CD4-positive, alpha-beta T cell treated with Interleukin-4 for 4 hours (primary cell): ENCODE data around the gene ENTPD7.
"Not testable (repeated sequence)": the region's sequence is repeated elsewhere in the genome, so short reads cannot be mapped to it uniquely, and the experiment has no call there.

Experiments used
- DNase-seq: peaks from one replicate; pipeline ENCODE4 v3.0.0-alpha.2; 2020

The ENTPD7 gene

DNA sequence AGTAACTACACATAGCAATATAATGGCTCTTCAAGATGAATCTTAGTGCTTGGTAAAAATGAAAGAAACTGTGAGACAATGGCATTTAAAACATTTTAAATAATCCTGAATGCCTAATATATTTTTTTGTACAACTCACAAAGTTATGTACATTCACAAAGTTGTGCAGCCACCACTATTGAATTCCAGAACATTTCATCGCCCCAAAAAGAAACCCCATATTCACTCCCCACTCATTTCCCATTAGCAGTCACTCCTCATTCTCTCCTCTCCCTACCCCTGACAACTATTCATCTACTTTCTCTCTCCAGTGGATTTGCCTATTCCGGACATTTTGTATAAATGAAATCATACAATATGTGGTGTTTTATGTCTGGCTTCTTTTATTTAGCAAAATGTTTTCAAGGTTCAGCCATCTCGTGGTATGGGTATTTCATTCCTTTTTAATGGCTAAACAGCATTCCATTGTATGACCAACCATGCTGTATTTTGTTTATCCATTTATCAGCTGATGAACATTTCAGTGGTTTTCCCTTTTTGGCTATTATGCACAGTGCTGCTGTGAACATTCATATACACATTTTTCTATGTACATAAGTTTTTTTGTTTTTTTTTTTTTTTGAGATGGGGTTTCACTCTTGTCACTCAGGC is 34.7 kb downstream of the ENTPD7 start:
- no peak for DNase-seq

DNA sequence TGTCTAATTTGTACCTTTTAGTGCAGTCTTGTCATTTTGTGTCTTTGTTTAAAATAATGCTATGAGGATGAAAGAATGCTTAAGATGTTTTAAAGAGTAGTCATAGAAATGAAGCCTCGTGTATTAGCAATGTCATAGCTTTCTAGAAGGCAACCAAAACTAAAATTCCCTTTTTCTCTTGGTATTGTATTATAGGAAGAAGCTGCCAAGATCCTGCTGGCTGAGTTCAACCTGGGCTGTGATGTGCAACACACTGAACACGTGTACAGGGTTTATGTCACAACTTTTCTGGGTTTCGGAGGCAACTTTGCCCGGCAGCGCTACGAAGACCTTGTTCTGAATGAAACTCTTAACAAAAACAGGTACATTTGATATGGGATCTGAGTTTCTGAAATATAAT is 36.5 kb downstream of the ENTPD7 start:
- no peak for DNase-seq

DNA sequence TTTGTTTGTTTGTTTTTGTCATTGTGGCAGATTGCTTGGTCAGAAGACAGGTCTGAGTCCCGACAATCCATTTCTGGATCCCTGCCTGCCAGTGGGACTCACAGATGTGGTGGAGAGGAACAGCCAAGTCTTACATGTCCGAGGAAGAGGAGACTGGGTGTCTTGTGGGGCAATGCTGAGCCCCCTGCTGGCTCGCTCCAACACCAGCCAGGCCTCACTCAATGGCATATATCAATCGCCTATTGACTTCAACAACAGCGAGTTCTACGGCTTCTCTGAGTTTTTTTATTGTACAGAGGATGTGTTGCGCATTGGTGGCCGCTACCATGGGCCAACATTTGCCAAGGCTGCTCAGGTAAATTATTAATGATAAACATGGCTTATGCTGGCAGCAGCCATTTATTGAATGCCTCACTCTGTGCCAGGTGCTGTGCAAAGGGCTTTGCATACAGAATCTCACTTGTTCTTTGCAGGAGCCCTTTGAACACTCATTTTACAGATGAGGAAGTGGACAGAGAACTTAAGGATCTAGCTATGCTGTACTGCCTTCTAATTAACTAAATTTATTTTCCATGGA is 39.3 kb downstream of the ENTPD7 start:
- DNase-seq: no peak

DNA sequence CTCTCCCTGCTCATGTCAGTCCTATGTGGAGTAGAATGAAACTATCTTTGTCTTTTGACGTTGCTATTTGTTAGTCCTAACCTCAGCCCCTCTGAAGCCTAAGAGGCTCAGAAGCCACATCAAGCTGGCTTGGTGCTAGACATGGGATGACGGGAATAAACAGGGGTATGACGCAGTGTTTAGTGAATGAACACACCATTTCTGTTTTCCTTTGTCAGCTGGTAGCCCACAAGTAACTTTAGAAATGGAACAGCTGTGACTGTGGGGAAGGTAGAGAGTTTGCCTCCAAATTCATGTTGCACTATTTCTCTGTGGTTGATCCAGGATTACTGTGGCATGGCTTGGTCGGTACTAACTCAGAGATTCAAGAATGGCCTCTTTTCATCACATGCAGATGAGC is 41.3 kb downstream of the ENTPD7 start:
- DNase-seq: no peak

DNA sequence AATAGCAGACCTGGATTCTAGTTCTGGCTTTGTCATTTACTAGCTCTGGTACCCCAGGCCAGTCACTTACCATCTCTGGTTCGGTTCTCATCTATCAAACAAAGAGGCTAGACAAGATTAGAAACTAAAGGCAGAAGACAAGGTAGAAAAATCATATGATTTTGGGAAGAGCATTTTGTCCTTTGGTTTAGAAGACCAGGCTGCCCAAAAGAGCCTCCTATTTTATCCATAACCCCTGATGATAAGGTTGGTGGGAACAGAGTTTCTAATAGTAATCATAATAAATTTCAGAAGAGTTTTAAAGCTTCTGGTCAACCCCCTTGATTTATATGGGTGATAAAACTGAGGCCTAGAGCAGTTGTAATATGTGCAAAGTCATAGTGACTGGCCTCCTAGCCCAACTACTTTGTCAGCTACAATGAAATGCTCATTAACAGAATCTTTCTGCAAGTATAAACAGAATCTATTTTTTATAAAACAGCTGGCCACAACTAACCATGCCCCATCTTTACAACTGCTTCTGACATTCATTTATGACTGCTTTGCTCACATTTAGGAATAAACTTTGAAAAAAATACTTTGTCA is 49.2 kb downstream of the ENTPD7 start:
- no peak for DNase-seq

DNA sequence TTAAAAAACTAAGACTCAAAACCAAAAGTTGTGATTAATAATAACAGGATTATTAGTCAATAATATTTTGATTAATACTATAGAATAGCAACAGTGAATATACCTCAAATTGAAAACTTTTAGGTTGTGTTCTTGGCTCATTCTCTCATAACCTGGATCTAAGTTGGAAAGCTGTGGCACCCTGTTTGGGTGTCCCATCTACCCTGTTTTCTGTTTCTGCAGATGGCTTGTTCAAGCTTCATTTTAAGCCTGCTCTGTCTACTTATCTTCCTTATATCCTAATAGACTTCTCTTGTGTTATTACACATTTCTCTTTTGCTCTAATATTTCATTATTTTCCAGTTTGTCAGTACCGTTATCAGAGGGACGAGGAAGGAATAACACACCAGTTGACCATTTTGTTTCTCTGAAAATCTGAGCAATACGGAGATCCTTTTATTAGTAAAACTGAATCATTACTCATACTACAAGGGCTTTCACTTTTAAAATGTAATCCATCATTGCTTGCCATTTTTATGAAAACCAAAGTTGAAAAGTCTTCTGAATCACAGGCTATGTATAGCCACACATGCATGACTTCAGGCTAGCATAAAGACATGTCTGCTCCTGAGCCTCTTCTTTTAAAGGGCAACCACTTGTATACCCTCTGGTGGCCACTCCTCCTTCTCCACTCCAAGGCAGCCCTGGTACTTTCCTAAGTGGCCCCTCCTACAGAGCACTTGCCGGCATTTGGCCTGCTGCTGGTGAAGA is 50.3 kb downstream of the ENTPD7 start:
- DNase-seq: no peak

DNA sequence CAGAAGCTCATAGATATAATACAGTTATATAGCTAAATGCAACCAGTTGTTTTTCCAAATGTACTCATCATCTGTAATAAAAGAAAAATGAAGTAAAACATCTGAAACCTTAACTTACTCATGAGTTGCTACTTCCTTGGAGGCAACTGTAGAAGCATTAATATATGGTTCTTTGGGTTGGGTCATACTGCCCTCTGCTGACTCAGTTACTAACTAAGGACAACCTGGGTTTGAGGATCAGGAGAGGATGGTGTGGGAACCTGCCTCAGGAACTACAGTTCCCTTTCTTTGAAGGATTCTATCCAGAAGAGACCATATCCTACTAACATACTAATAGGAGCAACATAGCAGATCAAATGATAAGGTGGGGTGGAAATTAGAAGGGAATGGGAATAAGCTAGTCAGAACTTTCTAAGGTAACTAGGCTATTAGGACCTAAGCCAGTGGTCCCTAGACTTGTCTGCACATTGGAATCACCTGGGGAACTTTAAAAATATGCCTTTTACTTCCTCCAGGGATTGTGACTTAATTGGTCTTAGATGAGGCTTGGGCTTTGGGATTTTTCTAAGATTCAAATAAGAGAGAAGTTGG is 51.9 kb downstream of the ENTPD7 start:
- DNase-seq: peak; percentile 24

DNA sequence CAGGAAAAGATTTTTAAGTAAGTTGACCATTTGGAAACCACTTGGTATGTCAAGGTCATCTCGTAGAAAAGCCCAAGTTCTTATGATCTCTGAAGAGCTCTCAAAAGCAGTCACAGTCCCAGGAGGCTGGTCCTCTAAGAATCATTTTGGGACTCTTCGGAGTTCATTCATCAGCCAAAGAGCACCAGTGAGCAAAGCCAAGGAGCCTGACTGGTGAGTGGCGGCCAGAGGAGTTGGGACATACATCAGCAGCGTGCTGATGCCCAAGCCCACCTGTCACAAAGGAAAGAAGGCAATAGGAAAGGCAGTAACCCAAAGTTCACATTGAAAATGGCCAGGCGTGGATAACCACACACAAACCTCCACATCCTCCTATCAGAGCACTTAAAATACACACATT is 55.1 kb downstream of the ENTPD7 start:
- DNase-seq: no peak

DNA sequence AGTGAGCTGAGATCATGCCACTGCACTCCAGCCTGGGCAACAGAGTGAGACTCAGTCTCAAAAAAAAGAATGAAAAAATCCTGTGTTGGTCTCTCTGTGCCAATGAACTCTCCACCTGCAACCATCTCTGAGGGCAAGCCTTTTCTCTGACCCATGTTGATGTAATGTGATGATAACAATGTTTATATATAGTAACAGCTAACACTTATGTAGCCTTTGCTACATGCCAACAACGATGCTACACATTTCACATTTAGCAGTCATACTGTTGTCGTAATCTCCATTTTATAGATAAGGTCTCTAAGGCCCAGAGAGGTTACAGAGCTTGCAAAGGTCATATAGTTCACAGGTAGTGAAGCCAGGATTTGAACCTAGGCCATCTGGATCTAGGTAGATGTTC is 61.1 kb downstream of the ENTPD7 start:
- DNase-seq: no peak

DNA sequence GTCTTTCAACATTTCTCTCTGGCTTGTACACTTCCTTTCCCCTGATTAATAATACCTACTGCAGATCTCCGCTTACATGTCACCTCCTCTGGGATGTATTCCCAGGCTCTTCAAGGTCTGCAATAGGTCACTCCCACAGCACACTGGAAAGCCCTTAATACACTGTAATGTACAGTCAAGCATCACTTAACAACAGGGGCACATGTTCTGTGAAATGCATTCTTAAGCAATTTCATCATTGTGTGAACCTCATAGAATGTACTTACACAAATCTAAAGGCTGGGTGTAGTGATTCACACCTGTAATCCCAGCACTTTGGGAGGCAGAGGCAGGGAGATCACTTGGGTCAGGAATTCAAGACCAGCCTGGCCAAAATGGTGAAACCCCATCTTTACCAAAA is 70.7 kb downstream of the ENTPD7 start:
- DNase-seq: no peak

DNA sequence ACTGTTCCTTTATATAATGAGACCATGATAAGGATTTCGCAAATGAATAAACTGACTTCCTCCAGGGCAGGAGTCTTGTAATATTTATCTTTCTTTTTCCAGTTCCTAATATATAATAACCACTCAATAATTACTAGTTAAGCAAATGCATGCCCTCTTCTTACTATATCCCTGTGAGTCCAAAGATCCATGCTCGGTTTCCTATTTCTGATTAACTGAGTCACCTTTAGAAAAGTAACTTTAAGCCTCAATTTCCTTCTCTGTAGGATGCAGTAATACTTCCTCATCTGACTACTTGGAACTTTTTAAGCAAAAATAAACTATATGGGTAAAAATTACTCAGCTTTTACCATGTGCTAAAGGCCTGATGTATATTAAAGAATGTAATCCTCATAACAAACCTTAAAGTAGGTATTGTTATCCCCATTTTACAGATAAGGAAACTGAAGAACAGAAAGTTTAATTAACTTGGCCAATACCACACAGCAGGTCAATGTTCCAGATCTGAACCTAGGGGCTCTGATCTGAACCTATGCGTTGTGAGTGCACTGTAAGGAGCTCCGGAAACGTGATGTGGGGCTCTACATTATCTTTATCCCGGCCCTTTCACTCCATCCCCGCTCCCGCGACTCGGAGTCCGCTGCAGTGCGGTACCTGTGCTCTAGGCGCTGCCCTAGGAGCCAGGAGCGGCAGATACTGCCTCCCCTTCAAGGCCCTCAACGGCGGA is 72.2 kb downstream of the ENTPD7 start:
- no peak for DNase-seq

DNA sequence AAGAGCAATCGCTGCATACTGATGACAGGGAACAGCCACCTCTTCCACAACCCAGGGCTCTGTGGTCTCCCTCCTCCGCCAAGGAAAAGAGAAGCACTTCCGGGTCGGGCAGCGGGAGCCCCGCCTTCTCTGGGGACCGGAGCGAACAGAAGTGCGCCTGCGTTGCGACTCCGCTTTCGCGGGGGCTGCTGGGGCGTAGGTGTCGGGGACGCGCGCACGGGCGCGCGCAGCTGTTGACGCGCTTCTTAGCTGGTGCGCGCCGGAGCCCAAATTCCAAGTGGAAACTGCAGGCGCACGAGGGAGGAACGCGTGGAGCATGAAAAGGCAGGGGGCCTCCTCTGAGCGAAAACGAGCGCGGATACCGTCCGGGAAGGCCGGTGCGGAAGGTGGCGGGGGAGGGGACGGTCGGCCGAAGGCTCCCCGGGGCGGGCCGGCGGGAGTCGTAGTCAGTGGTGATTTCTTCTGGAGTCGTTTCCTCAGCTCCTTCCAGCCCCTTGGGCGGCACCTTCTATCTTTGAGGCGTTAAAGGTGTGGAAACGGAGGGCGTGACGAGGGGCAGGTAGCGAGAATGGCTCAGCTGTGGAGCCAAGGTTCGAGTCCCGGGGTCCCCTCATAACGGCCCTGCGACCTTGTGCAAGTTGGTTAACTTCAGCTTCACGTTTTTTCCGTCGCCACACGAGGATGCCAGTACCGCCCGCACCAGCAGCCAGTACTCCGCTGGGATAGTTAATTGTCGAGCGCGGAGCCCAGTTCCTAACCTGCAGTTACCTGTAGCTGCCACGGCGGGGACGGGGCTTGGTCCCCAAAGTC is 72.9 kb downstream of the ENTPD7 start, which contains the start of the genes COX15 and CUTC:
COX15 (minus strand) TSS at position 95 of the 810 bp plus-strand sequence; CDS start at position 17, 78 bp downstream.
CUTC (plus strand) TSS at position 202 of the 810 bp plus-strand sequence; CDS start at position 317, 115 bp downstream.
- peak; percentile 94 for DNase-seq

DNA sequence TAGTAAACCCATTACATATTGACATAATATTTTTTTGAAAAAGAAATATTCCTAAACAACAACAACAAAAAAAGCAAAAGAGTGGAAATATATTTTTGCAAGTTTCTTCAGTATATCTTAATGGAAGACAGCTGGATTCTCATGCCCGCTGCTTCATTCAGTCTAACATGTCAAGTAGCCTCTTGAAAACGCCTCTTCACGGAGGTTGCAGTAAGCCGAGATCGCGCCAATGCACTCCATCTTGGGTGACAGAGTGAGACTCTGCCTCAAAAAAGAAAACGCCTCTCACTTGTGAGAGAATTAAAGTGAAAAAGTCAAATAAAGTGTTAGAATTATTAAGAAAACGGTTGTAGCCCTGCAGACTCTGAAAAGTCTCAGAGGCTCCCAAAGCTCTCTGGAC is 74.1 kb downstream of the ENTPD7 start:
- no peak for DNase-seq

DNA sequence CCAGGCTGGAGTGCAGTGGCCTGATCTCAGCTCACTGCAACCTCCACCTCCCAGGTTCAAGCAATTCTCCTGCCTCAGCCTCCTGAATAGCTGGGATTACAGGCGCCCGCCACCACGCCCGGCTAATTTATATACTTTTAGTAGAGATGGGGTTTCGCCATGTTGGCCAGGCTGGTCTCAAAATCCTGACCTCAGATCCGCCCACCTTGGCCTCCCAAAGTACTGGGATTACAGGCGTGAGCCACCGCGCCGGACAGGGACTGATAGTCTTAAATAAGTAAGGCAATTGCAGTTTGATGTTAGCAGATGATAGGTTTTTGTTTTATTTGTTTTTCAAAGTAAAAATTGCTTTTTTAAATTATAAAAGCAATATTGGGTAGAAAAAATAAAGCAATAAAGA is 74.8 kb downstream of the ENTPD7 start:
- DNase-seq: not testable (repeated sequence)

DNA sequence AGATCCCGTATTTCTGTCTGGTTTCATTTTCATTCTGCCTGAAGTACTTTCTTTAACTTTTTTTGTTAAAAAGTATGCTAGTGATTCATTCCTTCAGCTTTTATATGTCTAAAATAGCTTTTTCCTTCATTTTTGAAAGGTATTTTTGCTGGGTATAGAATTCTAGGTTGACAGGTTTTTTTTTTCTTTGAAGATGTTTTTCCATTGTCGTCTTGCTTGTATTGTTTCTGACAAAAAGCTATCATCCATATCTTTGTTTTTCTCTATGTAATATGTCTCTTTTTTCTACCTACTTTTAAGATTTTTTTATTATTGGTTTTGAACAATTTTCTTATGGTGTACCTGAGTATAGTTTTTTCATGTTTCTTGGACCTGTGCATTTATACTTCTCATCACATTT is 81.0 kb downstream of the ENTPD7 start:
- DNase-seq: no peak

DNA sequence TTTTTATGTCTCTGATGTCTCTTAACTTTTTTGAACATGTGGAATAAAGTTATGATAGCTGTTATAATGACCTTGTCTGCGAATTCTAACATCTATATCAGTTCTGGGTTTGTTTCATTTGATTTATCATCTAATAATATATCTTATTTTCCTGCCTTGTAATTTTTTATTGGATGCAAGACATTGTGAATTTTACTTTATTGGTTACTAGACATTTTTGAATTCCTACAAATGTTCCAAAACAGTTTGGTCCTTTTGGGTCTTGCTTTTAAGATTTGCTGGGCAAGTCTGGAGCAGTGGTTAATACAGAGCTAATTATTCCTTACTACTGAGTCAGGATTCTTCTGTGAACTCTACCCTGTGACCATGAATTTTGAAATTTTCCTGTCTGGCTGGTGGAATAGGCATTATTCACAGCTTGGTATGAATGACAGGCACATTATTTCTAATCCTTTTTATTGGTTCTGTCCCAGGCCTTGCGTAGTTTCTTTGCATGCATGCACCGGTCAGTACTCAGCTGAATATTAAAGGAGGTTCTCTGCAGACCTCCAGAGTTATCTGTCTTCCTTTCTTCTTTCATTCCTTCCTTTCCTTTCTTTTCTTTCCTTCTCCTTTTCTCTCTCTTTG is 81.7 kb downstream of the ENTPD7 start:
- DNase-seq: no peak

DNA sequence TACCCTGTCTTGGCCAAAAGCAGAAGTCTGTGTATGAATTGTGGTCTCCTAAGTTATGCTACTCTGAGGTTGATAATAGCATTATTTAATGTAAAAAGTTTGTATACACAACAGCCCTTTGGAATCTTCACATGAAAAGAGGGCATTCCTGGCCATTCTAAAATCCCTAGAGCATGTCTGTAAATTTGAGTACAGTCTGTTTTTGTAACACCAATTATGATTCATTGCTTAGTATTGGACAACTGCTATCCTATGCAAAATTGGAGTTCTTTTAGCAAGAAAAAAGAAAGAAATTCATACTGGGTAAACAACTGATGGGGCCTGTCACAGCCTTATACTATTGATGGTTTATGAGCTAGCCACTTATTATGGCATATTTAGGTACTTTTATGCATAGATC is 82.9 kb downstream of the ENTPD7 start:
- no peak for DNase-seq

DNA sequence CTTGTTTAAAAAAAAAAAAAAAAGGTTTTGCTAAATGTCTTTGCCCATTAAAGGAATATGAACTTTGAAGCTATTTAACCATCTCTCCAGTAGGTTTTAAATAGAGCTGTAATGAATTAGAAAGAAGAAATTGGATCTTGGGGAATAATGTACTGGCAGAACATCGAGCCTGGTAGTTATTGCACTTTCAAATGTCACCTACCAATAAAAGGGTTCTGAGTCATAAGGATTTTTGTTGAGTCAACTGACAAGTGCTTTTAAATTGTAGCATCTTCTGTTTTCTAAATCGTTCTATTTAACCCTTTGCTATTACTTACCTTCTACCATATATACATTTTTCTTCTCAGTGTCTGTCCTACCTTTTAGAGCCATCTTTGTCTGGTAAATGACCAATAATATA is 83.4 kb downstream of the ENTPD7 start:
- no peak for DNase-seq

DNA sequence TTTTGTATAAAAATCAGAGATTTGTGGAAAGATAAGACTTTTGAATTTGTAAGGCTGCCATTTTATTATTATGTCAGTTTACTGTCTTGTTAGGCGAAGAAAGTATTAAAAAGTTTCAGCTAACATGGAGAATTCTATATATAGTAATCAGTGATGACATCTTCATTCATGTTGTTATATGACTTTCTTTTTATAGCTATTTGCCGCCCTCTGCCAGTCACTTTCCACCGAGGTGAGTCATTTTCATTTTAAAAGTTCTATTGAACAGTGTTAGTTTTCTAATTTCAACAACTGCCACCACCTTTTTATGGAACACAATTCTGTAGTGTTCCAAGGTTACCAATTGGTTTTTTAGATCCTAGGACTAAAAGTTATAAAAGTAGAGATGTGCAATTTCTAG is 84.5 kb downstream of the ENTPD7 start:
- no peak for DNase-seq

DNA sequence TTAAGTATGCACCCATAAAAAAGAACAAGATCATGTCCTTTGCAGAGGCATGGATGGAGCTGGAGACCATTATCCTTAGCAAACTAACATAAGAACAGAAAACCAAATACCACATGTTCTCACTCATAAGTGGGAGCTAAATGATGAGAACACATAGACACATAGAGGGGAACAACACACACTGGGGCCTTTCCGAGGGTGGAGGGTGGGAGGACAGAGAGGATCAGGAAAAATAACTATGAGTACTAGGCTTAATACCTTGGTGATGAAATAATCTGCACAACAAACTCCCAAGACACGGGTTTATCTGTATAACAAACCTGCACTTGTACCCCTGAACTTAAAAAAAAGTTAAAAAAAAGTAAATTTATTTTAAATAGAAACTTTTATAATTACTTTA is 86.9 kb downstream of the ENTPD7 start:
- not testable (repeated sequence) for DNase-seq

DNA sequence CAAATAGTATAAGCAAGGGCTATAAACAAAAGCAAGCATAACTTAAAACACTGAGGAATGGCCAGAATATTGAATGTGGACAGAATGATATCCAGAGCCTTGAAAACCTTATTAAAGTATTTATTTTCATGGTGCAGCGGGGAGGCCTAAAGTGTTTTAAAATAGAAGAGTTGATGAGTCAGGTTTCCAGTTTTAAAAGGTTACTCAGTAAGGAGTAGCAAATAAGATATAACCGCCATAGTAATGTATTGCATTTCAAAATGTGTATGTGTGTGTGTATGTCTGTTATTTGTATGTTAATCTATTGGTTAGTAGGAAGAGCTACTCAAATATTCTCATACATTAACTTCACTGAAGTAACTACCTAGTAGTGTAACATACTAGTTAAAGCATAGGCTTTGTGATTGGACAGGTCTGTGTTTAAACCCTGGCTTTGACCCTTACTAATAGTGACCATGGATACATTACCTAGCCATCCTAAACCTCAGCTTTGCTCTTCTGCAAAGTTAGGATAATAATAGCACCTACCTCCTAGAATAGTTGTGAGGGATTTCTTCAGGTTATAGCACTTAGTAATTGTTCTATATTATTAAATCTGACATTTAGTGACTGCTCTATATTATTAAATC is 89.6 kb downstream of the ENTPD7 start:
- no peak for DNase-seq
